HEK293T (cell line): ENCODE measurements around the gene KIRREL2.
"Not testable (repeated sequence)": the region's sequence is repeated elsewhere in the genome, so short reads cannot be mapped to it uniquely, and the experiment has no call there.

ENCODE experiments used
- CTCF ChIA-PET: fragments of 350-600 bp; formaldehyde crosslinking; extraction: SDS; loops from one replicate; lab custom pipeline; 2021; ENCODE audit warnings: antibody characterized with exemption, inconsistent platforms; lab: Yijun Ruan, JAX
- POLR2A ChIA-PET: fragments of 350-600 bp; formaldehyde crosslinking; extraction: SDS; loops from one replicate; lab custom pipeline; 2020; ENCODE audit warnings: antibody characterized with exemption, inconsistent platforms; lab: Yijun Ruan, JAX
- DNase-seq: peaks from one replicate; pipeline ENCODE4 v3.0.0; 2012; ENCODE audit warnings: mixed read lengths; ENCODE audit errors: extremely low spot score
- ARNT ChIP-seq: fragments of 450-650 bp; IDR thresholded peaks from 2 replicates; pipeline ENCODE4 v1.6.1; 2017; ENCODE audit warnings: mild to moderate bottlenecking
- BHLHE40 ChIP-seq: fragments of 450-650 bp; IDR thresholded peaks from 2 replicates; pipeline ENCODE4 v1.6.1; 2016; ENCODE audit warnings: mild to moderate bottlenecking, moderate library complexity, borderline replicate concordance
- CTBP1 ChIP-seq: fragments of 450-650 bp; IDR thresholded peaks from 2 replicates; pipeline ENCODE4 v1.6.1; 2016; ENCODE audit warnings: borderline replicate concordance
- ELF4 ChIP-seq: fragments of 450-650 bp; IDR thresholded peaks from 2 replicates; pipeline ENCODE4 v1.6.1; 2017; ENCODE audit warnings: antibody characterized with exemption
- FOXA1 ChIP-seq: fragments of 450-650 bp; IDR thresholded peaks from 2 replicates; pipeline ENCODE4 v1.6.1; 2016; ENCODE audit warnings: mild to moderate bottlenecking
- FOXK2 ChIP-seq: fragments of 450-650 bp; IDR thresholded peaks from 2 replicates; pipeline ENCODE4 v1.6.1; 2016; ENCODE audit warnings: mild to moderate bottlenecking
- FOXM1 ChIP-seq: fragments of 450-650 bp; IDR thresholded peaks from 2 replicates; pipeline ENCODE4 v1.6.1; 2017; ENCODE audit warnings: mild to moderate bottlenecking, borderline replicate concordance
- HDGF ChIP-seq: fragments of 450-650 bp; IDR thresholded peaks from 2 replicates; pipeline ENCODE4 v1.6.1; 2017; ENCODE audit warnings: antibody characterized with exemption, borderline replicate concordance
- L3MBTL2 ChIP-seq: fragments of 450-650 bp; conservative IDR thresholded peaks from 2 replicates; pipeline ENCODE4 v1.6.1; 2016; ENCODE audit warnings: mild to moderate bottlenecking
- LEF1 ChIP-seq: fragments of 450-650 bp; IDR thresholded peaks from 2 replicates; pipeline ENCODE4 v1.6.1; 2017; ENCODE audit warnings: mild to moderate bottlenecking, borderline replicate concordance
- NFRKB ChIP-seq: fragments of 450-650 bp; IDR thresholded peaks from 2 replicates; pipeline ENCODE4 v1.6.1; 2016; ENCODE audit warnings: mild to moderate bottlenecking, moderate library complexity
- PKNOX1 ChIP-seq: fragments of 450-650 bp; IDR thresholded peaks from 2 replicates; pipeline ENCODE4 v1.6.1; 2016
- SP1 ChIP-seq: fragments of 450-650 bp; IDR thresholded peaks from 2 replicates; pipeline ENCODE4 v1.6.1; 2017
- SUZ12 ChIP-seq: fragments of 450-650 bp; IDR thresholded peaks from 2 replicates; pipeline ENCODE4 v1.6.1; 2016; ENCODE audit warnings: mild to moderate bottlenecking
- TARDBP ChIP-seq: fragments of 450-650 bp; IDR thresholded peaks from 2 replicates; pipeline ENCODE4 v1.6.1; 2016
- ZNF384 ChIP-seq: fragments of 450-650 bp; IDR thresholded peaks from 2 replicates; pipeline ENCODE4 v1.6.1; 2016

Gene KIRREL2

GRCh38 chr19:35905178-35905727 lies 48.5 kb downstream of the KIRREL2 start:
- no peak for TF ChIP-seq BHLHE40
- no peak for TF ChIP-seq SP1
- TF ChIP-seq PKNOX1: no peak
- TF ChIP-seq CTBP1: no peak
- no peak for TF ChIP-seq FOXM1
- no peak for TF ChIP-seq LEF1
- no peak for TF ChIP-seq SUZ12
- no peak for TF ChIP-seq TARDBP
- no peak for TF ChIP-seq HDGF
- no peak for TF ChIP-seq FOXA1
- TF ChIP-seq NFRKB: no peak
- TF ChIP-seq ELF4: no peak
- no peak for TF ChIP-seq FOXK2
- TF ChIP-seq ARNT: no peak
- no peak for TF ChIP-seq ZNF384
- TF ChIP-seq L3MBTL2: no peak
- CTCF ChIA-PET: interaction anchor here (0.6 to 1.3 kb wide), 2 partner anchors 26 to 86 kb away, joined by 4 read pairs; no protein-coding TSS in a partner anchor
- POLR2A ChIA-PET: interaction anchor here (1.1 kb wide), 1 partner anchor 149 kb away, joined by 3 read pairs; the partner anchor contains the start of gene THAP8
- DNase-seq: no peak

DNA sequence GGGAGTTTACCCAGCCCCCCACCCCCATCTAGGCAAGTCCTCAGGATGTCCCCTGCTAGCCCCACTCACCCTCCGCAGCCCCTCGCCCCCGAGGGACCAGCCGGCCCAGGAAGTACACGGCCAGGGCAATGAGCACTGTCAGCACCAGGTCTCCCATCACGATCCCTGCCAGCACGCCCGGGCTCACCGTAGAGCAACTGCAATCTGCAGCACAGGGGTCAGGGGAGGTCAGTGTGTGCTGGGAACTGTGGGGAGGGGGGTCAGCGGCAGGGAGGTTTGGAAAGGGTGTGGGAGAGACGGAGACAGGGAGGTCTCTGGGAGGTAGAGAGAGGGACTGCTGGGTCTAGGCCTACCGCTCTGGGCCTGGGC lies 50.6 kb downstream of the KIRREL2 start:
- POLR2A ChIA-PET: no interaction called here
- no peak for DNase-seq
- no peak for TF ChIP-seq FOXM1
- no peak for TF ChIP-seq LEF1
- TF ChIP-seq ARNT: no peak
- no peak for TF ChIP-seq NFRKB
- TF ChIP-seq L3MBTL2: no peak
- TF ChIP-seq CTBP1: no peak
- TF ChIP-seq BHLHE40: no peak
- TF ChIP-seq FOXK2: no peak
- no peak for TF ChIP-seq SP1
- TF ChIP-seq TARDBP: no peak
- no peak for TF ChIP-seq FOXA1
- no peak for TF ChIP-seq ELF4
- no peak for TF ChIP-seq ZNF384
- no peak for TF ChIP-seq PKNOX1
- no peak for TF ChIP-seq HDGF
- no peak for TF ChIP-seq SUZ12
- CTCF ChIA-PET: no interaction called here

- ChIA-PET CTCF (no interaction called here), POLR2A (no interaction called here)
These were observed 51.3 kb downstream of the KIRREL2 start, which contains the start of gene TYROBP for GRCh38 chr19:35908010-35908441. Gene TYROBP, minus strand, starts transcription at chr19:35908295. Its CDS starts 67 bp downstream, at chr19:35908228.

DNA sequence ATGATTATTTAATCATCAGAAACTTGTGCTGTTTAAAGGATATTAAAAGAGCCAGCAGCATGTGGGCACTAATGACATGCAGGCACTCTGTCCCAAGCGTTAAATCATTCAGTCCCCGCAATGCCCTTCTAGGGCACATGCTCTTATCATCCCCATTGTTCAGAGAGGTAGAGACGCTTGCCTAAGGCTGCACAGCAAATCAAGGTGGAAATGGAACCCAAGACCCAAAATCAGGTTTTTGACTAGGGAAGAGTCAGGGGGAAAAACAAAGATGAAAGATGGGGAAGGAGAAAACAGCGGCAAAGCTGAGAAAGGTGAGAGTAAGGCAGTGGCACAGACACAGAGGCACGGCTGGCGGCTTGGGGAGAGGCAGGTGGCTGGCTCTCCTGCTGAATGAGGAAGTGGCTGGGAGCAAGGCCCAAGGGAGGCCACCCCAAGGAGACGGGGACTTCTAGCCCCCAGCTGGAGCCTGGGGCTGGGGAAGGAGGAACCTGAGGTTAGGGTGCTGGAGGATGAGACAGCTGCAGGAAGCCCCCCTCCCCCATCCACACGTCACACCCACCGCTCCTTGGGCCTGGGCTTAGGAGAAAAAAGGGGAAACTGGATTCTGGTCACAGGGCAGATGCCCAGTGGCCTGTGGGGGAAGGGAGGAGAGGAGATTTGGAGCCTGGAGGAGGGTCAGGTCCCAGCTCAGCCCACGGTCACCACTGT lies 52.4 kb downstream of the KIRREL2 start:
- DNase-seq: no peak
- TF ChIP-seq NFRKB (no peak), BHLHE40 (no peak), LEF1 (no peak), ELF4 (no peak), L3MBTL2 (no peak), PKNOX1 (no peak), CTBP1 (no peak), FOXA1 (no peak), TARDBP (no peak), SUZ12 (no peak)
- POLR2A ChIA-PET: no interaction called here
- CTCF ChIA-PET: no interaction called here

More at GRCh38 chr19:35908010-35908441, 51.3 kb downstream of the KIRREL2 start, which contains the start of gene TYROBP:
- TF ChIP-seq SP1: no peak
- TF ChIP-seq CTBP1: no peak
- no peak for TF ChIP-seq L3MBTL2
- no peak for TF ChIP-seq ARNT
- TF ChIP-seq NFRKB: no peak
- TF ChIP-seq ZNF384: no peak
- no peak for TF ChIP-seq FOXK2
- no peak for TF ChIP-seq LEF1
- no peak for TF ChIP-seq FOXM1
- no peak for TF ChIP-seq ELF4
- TF ChIP-seq SUZ12: no peak
- no peak for TF ChIP-seq PKNOX1
- DNase-seq: no peak

GRCh38 chr19:35909684-35910035 lies 52.9 kb downstream of the KIRREL2 start:
- TF ChIP-seq SUZ12 (no peak), NFRKB (no peak), BHLHE40 (no peak), LEF1 (no peak), FOXA1 (no peak), TARDBP (no peak), ELF4 (no peak), SP1 (no peak), FOXM1 (no peak), L3MBTL2 (no peak), FOXK2 (no peak), PKNOX1 (no peak)
- POLR2A ChIA-PET: no interaction called here
- CTCF ChIA-PET: no interaction called here
- no peak for DNase-seq

DNA sequence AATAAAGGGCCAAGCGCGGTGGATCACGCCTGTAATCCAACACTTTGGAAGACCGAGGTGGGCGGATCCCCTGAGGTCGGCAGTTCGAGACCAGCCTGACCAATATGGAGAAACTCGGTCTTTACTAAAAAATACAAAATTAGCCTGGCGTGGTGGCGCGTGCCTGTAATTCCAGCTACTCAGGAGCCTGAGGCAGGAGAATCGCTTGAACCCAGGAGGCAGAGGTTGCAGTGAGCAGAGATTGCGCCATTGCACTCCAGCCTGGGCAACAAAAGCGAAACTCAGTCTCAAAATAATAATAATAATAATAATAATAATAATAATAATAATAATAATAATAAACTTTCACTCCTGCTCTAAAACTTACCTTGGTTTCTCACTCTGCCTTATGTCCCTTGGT lies 53.6 kb downstream of the KIRREL2 start:
- CTCF ChIA-PET, DNase-seq, POLR2A ChIA-PET: not testable (repeated sequence)
